Jurkat, Clone E6-1 (cell line): ENCODE results near the gene CHI3L2. TPM values are rescaled to one million over a fixed set of nuclear protein-coding genes. Genes with fewer than 3 reads are reported as not detected.
A peak's percentile ranks its signal among the peaks of the same experiment; 100 is the strongest.

ENCODE experiments used
- DNase-seq: peaks from one replicate; pipeline ENCODE4 v3.0.0-alpha.2; 2011; ENCODE audit warnings: low read depth, low spot score
- H3K4me3 ChIP-seq: 2 replicates; pipeline ENCODE4 v1.5.1; 2011; ENCODE audit warnings: mild to moderate bottlenecking, low read length, control low read depth, moderate library complexity
- polyA plus RNA-seq: library from polyadenylated mRNA; unstranded; fragments of >200 nt; gene quantifications from one replicate; pipeline ENCODE4 v1.2.1, GENCODE V29; 2012; ENCODE audit warnings: missing spikeins; ENCODE audit not compliant: insufficient read length, insufficient read depth

Gene CHI3L2, protein sequence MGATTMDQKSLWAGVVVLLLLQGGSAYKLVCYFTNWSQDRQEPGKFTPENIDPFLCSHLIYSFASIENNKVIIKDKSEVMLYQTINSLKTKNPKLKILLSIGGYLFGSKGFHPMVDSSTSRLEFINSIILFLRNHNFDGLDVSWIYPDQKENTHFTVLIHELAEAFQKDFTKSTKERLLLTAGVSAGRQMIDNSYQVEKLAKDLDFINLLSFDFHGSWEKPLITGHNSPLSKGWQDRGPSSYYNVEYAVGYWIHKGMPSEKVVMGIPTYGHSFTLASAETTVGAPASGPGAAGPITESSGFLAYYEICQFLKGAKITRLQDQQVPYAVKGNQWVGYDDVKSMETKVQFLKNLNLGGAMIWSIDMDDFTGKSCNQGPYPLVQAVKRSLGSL
- 936 TPM for polyA plus RNA-seq

DNA sequence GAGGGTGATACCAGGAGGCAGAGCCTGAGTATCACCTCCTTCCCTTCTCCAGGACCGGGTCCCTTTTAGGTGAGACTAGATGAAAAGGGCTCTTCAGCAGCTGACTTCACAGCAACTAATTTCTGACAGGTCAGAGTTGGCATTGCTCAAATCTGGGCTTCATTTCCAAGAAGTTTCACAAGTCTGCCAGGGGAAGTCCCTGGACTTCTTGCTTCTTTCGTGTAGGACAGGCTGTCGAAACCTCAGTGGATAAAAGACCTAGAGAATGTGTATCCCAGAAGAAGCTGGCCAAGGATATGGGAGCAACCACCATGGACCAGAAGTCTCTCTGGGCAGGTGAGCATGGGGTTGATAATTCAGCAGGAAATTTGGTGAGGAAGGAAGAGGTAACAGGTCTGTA, at the start of gene CHI3L2:
TSS of gene CHI3L2 (plus strand) at position 280 of the 400 bp plus-strand sequence. CDS start at position 297, 17 bp downstream.
- no peak within 1 kb of the TSS for H3K4me3 ChIP-seq
- DNase-seq: no peak

DNA sequence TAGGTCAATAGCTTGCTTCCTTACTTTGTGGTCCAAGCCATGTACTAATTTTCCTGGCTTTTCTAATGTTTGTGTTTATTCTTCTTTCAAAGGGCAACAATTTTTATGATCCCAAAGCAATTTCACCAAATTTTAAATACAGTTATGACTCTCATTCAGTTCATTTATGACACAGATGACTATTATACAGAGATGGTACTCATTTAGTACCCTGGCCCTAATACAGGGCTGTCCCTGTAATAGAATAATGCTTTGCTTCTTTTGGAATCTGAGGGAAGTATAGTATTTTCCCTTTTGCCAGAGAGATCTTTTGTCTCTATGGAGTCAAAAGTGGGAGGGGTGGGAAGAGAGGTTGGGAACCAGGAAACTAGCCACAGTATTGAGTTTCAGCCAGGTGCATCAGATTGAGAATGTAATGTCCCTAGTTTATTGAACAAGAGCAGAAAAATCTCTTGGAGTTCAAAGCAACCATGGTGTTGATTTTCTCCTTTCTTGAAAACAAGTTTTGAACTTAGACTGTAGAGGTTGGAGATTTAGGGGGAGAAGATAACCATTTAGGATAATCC, 47.5 kb upstream of the CHI3L2 start:
- no peak for DNase-seq
- no peak overlapping the region for H3K4me3 ChIP-seq

DNA sequence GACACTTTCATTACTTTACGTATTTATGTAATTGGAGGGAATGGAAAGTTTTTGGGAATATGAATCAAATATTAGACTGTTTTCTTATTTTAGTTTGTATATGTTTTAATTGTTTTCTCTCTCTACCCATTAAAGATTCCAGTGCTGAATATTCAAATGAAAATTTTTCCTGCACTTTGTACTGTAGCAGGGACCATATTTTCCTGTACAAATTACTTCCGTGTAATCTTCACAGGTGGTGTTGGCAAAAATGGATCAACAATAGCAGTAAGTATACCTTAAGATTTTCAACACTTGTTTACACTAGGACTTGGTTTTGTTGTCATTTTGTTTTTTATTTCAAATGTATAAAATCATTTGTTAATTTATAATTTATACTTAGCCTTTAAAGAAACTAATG, 45.5 kb upstream of the CHI3L2 start:
- no peak overlapping the region for H3K4me3 ChIP-seq
- no peak for DNase-seq

DNA sequence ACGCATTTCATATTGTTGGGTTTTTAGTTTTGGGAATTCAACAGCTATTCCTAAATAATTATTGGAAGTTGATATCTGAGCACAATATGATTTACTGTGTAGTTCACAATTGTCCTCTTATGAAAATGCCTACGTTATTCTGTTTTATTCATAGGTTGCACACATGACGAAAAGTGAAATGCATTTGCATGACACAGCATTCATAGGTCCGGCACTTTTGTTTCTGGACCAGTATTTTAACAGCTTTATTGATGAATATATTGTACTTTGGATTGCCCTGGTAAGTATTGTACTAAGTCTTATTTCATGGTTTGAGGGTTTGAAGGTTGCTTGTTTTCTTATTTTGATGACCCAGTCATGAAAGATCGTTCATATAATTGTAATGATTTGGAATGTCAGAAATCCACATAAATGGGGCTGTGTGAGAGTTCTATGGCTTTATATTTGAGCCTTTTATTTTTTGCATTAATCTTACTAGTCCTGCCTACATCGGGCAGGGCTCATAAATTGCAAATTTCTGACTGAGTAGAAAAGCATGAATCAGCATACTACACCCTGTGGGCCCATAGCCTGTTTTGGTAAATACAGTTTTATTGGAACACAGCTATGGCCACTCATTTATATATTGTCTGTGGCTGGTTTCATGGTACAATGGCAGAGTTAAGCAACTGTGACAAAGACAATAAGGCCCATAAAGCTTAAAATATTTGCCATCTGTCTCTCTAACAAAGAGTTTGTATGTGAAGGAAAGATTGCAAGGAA, 44.0 kb upstream of the CHI3L2 start:
- no peak overlapping the region for H3K4me3 ChIP-seq
- no peak for DNase-seq

DNA sequence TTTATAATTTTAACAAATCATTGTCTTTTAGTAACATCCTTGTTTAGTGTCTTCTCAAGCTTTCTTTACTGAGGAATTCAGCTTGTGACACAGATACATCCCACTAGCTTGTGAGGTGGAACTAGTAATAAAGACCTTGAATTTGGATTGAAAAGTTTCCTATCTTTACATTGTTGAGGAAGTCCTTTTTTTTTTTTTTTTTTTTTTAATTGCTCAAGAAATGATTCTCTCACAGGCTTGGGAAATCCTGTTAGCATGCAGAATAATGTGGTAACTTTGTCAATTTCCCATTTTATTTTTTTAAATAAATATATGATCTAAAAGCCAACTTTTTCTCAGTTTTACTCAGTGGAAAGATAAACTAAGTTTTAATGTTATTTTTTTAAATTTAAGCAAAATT, 42.9 kb upstream of the CHI3L2 start:
- no peak overlapping the region for H3K4me3 ChIP-seq
- DNase-seq: no peak

DNA sequence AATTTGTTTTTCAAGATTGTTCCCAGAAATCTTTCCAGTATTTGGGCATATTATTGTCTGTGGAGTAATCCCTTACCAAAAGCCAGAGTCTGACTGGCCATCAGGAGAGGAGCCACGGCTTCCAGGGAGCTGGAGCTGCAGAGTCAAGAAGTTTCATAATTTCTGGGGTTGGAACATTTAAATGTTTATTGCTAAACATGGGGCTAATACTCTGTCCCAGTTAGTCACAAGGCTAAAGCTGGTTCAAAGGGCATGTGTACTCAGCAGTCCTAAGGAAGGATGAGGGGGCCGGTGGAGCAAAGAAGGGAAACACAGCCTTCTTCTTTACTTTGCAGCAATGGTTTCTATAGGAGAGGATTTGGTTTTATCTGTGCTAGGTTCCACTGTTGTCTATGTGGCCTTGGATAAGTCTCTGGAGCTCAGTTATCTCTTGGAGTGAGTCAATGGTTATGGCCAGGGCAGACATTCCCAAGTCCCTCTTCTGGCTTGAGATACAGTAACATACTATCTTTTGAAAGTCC, 36.5 kb upstream of the CHI3L2 start:
- no peak for DNase-seq

DNA sequence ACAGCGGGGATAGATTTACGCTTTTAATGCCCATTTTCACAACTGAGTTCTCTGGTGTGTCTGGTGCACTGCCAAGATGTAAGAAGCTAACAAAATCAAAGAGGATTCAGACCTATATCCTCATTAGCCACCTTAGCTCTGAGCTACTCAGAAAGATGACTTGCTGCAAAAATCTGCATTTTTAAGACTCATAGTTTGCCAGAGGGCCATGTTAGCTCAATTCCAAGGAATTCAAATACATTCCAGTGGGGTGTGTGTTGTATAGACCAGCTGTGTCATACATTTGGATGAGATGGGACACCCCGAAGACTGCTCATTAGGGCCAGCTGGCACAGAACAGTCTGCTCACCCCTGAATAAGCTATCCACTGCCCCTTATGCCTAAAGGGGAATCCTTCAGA, 36.0 kb upstream of the CHI3L2 start:
- no peak for DNase-seq
- no peak overlapping the region for H3K4me3 ChIP-seq

More for the DNA sequence above, 36.5 kb upstream of the CHI3L2 start:
- H3K4me3 ChIP-seq: no peak overlapping the region

DNA sequence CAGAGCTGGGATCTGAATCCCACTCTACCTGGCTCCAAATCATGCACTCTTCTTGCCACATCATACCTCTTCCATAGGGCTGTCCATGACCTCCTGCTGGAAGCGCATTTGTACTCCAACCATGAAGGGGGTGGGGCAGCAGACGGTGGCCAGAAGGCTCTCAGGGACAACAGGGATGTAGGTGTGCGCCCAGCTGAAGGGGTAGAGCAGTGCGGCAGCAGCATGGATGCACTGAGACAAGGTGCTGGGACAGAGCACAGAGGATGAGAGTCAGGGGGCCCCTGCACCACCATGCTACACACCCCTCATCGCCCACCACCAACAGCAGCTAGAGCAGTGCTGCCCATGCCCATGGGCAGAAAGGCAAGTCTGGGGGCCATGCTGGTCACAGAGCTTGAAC, 35.4 kb upstream of the CHI3L2 start:
- DNase-seq: no peak

DNA sequence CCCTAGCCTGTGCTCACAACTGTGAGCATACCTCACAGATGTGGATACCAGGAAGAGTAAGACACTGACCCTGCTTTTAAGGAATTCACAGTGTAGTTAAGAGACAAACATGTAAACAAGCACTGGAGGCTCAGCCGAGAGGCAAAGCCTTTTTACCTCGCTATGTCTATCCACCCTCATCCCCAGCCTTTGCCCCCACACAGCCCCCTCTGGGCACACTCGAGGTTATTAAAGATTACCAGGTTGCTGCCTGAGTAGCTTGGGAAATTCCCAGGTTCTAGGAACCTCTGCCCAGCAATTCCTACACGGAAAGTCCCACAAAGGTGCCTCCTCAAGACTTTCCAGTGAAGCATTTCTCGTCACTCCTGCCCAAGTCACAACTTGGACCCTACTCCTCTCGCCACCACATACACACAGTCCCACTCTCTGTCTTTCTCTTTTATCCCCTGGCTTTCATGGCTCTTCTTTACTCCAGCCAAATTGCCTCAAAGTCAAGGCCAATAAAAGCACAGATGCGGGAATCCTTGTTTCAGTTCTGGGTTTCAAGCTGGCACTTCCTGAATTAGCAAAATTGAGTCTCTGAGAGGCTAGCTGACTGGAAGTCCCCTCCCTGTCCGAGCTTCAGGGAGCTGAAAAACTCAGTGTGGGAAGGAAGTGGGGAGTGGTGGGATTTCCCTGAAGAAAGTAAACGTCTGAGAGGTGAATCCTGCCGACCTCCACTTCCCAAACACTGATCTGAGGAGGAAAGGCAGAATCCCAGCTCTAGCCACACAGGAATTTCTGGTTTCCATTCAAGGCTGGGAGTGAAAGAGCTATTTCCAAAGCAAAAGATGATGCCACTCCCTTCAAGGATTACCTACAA, 34.6 kb upstream of the CHI3L2 start:
- H3K4me3 ChIP-seq: no peak overlapping the region
- no peak for DNase-seq

More for the DNA sequence above, 35.4 kb upstream of the CHI3L2 start:
- no peak overlapping the region for H3K4me3 ChIP-seq

DNA sequence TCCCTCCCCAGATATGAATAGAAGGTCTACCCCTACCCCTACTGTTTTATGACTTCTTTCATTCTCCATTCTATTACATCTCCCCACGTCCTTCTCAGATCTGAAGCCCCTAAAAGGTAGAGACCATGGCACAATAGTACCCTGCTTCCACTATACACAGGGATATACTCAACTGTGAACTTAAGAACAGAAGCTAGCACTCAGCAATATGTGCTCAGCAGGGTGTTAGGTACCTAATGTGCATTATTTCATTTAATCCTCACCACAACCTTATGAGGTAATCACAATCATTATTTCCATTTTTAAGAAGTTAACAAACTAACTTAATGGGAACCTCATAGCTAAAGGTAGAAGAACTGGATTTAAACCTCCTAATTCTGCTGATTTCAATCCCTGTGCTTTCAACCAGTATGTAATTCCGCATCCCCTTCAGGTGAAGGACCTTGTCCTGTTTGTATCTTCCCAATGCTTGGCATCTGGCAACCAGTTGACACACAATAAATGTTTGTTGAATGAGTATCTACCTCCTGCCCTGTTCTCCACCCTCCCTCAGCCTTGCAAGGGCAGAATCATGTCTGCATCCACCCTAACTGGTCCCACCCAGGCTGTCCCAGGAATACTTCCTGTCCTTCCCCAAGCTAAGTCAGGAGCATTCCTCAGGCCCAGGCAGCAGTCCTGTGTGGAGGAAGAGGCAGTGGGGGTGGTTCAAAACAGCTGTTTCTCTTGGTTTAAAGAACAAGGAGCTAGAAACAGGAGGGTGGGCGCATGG, 33.6 kb upstream of the CHI3L2 start:
- no peak for DNase-seq
- H3K4me3 ChIP-seq: no peak overlapping the region

DNA sequence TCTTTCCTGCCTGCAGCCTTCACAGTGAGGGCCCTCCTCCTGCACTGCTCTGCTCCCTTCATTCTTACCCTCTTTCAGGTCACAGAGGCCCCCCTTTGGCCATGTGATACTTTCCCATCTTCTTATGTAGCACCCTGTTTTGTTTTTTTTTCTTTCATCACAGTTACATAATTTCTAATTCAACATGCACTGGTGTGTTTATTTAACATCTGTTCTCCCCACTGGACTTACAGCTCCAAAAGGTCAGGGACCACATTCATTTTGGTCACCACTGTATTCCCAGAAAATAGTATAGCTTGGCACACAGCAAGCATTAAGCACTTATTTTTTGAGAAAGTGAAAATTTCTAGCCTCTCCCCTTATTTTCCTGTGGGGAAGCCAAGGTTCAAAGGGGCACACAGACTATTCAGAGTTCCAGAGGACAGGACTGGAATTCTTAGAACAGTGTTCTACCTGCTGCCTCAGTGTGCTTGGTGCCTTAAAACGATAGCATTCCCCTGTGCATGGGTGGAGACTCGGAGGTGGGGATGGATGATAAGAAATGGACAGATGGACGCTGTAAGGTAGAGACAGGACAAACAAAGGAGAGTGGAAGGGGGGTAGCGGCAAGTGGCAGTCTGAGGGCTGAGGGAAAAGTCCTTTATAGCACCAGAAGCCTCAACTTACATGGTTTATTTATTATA, 32.4 kb upstream of the CHI3L2 start:
- no peak for DNase-seq
- no peak overlapping the region for H3K4me3 ChIP-seq

DNA sequence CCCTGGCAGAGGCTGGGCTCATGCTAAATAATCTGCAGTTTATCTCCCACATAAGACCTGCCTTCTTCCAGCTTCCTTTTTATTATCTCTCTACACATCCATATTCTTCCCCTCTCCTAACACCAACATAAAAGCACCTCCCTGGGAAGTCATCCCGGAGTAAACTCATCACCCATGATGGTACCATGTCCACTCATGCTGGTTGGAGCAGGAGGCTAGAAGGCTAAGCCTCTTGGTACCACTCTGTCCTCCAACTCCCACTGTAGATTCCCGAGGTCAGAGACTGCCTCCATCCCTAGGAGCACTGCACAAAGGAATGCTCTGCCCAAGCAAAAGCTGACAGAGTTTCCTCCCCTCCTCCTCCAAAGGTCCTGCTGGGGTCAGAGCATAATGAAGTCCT, 31.3 kb upstream of the CHI3L2 start:
- H3K4me3 ChIP-seq: no peak overlapping the region
- no peak for DNase-seq

DNA sequence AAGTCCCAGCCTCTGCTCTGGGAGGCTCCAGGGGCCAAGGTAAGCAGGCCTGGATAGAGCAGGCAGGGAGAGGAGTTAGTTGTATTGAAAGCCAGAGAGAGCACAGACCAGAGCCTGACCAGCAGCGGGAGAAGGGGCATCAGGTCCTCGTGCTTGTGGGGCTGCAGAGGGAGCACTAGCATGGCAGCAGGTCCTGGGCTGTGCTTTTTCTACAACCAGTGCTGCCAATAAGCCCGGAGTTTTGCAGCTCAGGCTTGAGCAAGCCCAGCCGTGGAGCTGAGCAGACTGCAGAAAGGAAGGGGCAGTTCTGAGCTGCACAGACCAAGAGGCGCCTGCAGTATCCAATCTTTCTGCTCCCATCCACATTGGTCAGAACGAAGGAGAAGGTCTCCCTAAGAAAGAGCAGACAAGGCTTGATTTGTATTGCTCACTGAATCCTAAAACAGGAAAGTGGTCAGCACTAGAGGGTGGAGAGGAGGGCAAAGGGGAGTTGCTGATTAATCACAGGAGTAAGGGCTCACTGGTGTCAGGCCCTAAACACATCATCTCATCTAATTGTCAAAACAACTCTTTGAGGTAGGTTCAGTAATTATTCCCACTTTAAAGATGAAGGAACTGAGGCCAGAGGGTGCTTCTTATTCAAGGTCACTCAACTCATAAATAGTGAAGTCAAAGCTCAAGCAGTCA, 29.8 kb upstream of the CHI3L2 start:
- peak; percentile 84 for DNase-seq
- H3K4me3 ChIP-seq: no peak overlapping the region

DNA sequence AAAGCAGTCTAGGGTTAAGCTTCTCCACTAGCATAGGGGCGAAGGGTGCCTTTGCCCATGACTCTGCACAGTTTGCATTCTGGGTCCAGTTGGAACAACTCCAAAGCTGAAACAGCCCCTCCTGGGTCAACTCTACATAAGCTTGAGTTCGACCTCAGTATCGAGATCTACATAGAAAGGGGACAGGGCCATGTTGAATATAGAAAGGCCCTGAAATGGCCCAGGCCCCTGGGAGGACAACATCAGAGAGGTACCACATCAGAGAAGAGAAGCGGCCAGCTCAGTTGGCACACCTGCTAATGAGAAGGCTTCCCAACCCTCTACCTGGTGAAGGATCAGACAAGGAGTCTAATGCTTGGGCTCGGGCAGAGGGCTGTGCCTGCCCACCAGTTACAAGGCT, 28.7 kb upstream of the CHI3L2 start:
- no peak for DNase-seq
- H3K4me3 ChIP-seq: no peak overlapping the region

DNA sequence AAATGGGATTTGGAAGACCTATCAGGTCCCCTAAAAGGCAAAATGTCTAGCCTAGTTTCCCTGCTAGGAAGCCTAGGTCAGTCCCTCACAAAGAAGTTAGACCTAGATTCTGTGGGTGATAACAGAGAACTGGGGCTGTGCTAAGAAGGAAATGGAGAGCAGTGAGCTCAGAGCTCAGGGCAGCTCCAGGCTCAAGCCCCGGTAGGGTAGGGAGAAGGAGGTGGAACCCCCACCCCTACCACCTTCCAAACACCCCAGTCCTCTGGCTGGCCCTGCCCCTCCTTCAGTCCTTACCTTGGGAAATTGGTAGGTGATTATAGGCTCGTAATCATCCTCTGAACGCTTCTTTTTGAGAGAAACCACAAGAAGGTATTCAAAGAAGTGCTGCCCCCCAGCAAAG, 28.2 kb upstream of the CHI3L2 start:
- no peak overlapping the region for H3K4me3 ChIP-seq
- no peak for DNase-seq

DNA sequence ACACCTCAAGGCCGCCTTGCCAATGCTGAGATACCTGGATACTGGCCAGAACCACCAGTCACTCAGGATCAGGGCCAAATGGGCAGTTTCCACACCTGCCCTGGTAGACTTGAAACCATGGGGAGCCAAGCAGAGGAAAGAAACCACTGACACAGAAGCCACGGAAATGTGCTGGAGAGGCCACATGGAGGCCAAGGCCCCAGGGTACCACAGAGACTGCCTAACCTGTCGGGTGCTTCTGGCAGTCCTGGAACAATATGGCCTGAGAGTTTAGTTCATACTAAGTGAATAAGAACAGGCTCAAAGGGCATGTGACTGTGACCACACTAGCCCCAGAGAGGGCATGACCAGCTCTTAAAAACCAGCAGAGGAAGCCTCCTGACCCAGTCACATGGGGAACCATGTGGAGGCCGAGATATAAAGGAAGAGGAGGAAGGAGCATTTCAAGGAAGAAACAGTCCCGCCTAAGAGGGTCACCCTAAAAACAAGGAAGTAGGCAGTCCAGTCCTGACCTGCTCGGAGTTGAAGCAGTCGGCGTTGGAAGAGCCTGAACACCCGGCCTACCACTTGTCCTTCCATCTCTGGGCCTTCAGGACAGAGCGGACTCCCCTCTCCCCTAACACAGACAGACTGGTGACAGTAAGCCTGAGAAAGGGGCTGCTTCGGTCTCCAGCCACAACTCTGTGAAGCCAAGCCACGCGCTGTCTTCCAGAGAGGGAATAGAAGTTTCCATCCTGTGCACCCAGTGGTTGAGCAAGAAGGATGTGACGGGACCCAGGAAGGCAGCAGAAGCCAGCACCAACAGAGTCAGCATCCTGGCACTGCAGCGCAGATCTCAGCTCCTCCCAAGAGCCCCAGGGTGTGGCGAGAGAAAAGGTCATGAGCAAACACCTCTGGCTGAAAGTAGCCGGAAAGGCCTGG, 27.4 kb upstream of the CHI3L2 start, which contains the start of gene DENND2D:
TSS of gene DENND2D (minus strand) at position 766 of the 921 bp plus-strand sequence. CDS start at position 579, 187 bp downstream.
- DNase-seq: no peak
- no peak within 1 kb of the TSS for H3K4me3 ChIP-seq
